HG03135 (cell line): ENCODE results near the gene ADGRL2.

Experiments used
- ATAC-seq: cut with Tn5 transposase; IDR thresholded peaks from one replicate; pipeline ENCODE4 v1.9.1; 2021; ENCODE audit warnings: mild to moderate bottlenecking, moderate library complexity; ENCODE audit not compliant: unreplicated experiment

Gene ADGRL2

DNA sequence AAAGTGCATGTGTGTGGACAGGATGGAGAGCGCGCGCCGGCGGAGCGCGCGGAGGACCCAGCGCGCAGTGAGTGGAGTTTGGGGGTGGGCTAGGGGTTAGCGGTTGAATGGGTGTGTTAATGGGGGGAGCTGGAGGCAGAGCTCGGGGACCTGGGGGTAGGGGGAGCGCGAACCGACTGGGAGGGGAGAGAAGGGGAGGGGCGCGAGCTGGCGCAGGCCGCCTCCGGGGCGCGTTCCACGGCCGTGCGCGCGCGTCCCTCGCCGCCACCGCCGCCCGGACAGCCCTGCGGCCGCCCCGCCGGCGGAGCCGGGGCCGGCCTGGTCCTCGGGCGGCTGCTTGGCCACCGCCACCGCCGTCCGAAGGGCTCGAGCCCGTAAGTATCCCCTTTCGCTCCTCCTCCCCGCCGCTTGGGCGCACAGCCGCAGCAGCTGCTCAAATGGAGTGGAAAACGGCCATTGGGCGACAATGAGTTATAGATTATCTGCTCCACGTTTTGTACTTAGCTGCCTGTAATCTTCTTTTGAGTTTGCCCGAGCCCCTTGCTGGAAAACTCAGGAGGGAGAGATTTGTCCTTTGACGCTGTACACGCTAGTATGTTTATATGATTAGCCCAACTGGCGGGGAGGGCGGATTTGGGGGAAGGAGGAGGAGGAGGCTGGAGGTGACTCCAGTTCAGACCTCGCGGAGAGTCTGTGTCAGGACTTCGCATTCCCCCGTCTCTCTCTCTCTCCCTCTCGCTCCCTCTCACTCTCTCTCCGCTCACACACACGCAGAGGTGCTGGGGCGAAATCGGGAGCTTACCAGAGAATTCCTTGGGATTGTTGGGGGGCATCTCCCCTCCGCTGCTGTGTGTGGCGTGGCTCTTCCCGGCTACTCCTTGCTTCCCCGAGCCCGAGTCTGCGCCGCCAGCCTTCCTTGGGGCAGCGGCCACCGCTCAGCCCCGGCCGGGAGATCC lies at the start of gene ADGRL2:
TSS of gene ADGRL2 (plus strand) at position 240 of the 956 bp plus-strand sequence. CDS start 36,051 bp downstream, outside the sequence.
- peak; percentile 65 for ATAC-seq

GRCh38 chr1:81752840-81753239 lies 47.9 kb upstream of the ADGRL2 start:
- no peak for ATAC-seq

DNA sequence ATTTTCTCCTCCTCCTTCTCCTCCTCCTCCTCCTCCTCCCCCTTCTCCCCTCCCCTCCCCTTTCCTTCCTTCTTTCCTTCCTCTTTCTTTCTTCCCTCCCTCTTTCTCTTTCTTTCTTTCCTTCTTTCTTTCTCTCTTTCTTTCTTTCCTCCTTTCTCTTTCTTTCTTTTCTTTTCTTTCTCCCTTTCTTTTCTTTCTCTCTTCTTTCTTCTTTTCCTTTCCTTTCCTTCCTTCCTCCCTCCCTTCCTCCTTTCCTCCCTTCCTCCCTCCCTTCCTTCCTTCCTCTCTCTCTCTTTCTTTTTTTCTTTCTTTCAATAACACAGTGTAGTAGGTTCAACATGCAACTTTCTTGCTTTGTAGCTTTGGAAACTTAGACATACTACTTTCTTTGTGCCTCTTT lies 46.3 kb upstream of the ADGRL2 start:
- ATAC-seq = no peak

DNA sequence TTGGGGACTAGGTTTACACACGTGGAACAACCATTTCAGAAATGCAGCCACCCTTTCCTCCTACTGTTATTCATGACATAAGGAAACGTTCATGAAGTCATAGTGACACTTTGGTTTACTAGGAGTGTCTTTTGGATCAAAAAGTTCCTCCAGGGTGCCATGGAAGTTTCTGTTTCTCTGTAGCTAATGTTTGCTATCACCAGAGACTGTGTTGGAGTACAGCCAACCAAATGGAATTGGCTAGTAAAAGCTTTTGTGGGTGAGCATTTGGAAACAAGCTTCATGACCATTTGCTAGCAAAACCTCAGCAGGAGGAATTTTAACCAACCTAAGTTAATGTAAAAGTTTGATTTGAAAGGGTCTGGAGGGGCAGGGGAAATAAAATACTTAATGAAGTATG lies 43.9 kb upstream of the ADGRL2 start:
- no peak for ATAC-seq

- ATAC-seq = no peak
Observed at GRCh38 chr1:81757398-81758020, 43.2 kb upstream of the ADGRL2 start.

DNA sequence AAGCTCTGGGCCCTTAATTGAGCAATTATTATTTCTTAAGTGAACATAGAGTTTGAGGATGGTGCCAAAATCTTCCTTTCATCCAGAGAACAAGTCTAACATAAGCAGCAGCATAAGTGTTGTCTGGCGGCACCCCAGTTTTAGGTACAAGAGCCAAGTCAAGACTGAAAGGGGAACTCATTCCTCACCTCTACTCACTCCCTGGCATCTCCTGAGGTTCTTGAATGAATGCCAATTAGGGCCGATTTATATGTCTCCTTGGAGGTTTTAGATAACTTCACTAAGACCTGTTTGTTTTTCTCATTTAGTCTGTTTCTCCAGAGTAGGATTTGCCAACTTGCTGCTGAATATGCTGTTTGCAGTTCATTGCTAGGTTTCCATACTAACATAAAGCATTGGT lies 42.6 kb upstream of the ADGRL2 start:
- ATAC-seq = no peak

- ATAC-seq = no peak
Observed at GRCh38 chr1:81760477-81761097, 40.1 kb upstream of the ADGRL2 start.

- no peak for ATAC-seq
Observed at GRCh38 chr1:81775510-81775909, 25.2 kb upstream of the ADGRL2 start.

DNA sequence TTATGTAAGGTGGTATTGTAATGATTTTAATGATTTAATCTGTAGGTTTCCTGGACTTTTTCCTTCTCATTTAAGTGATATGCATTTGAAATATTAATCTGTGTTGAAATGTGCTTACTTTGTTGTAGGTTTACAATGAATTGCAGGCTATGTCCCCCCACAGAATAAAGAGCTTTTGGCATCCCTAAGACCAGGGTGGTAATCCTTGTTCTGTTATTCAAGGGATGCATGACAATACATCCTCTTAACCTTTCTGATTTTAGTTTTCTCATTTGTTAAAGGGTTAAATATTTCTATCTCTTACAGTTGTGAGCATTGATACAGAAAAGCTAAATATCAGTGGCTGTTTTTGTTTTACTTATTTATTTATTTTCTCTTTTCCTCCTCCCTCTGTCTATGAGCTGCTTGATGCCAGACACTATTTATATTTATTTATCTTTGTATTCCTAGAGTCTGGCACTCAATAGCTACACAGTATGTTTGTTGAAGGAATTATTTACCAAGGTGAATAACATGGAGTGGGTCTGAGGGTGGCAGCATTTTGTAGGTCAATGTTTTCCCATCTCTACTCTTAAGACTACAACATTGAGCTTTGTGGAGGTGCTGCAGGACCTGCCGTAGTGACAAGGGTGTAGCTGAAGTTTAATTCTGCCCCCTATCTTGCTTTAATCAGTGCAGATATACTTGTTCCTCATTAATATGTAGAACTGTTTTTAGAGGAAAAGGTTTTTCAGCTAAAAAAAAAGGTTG lies 19.9 kb upstream of the ADGRL2 start:
- ATAC-seq = no peak

- ATAC-seq = no peak
Observed at GRCh38 chr1:81781749-81782148, 19.0 kb upstream of the ADGRL2 start.

- no peak for ATAC-seq
Observed at GRCh38 chr1:81792184-81792583, 8.6 kb upstream of the ADGRL2 start.

DNA sequence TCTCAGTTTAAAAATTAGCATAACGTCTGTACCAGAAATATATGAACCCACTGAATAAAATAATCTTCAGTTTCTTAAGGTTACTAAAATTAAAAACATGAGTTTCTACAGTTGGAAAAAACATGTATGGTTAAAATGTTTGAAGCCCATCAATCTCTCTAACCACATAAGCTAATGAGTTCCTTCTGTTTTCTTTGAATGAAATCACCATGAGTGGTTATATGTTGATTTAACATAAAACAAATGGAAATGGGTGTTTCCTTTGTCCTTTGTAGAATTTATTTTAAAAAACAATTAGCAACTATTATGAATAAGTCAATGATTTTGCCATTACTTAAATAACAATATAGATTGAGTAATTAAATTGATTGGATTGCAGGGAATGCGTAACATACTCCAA lies 3.0 kb upstream of the ADGRL2 start:
- ATAC-seq = no peak

DNA sequence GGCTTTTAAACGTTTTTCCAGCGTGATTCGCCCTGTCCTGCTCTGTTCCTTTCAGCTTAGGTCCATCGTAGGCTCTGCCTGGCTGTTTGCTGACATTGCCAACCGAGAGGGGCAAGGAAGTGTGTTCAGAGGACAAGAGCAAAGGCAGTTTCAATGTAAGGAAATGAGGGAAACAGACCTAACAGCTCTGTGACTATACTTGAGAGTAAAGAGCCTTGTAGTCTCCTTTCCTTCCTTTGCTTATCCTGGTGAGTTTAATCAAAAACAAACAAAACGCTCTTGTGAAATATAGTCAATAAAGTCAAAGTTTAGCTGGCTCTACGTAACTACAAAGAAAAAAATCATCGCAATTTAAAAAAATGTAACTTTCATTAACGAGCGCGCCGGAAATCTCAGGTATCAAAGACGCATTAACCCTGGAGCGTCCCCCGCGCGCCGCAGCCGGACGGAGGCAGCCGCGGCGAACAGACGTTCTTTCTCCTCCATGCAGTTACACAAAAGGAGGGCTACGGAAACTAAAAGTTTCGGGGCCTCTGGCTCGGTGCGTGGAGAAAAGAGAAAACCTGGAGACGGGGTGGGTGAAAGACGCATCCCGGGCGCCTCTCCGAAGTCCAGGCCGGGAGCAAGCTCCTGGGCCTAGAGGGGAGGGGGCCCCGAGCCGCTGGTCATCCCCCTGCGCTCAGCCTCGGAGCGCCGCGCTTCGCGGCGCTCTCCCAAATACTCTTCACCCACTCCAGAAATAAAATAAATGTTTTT lies 617 bp upstream of the ADGRL2 start:
- no peak for ATAC-seq

DNA sequence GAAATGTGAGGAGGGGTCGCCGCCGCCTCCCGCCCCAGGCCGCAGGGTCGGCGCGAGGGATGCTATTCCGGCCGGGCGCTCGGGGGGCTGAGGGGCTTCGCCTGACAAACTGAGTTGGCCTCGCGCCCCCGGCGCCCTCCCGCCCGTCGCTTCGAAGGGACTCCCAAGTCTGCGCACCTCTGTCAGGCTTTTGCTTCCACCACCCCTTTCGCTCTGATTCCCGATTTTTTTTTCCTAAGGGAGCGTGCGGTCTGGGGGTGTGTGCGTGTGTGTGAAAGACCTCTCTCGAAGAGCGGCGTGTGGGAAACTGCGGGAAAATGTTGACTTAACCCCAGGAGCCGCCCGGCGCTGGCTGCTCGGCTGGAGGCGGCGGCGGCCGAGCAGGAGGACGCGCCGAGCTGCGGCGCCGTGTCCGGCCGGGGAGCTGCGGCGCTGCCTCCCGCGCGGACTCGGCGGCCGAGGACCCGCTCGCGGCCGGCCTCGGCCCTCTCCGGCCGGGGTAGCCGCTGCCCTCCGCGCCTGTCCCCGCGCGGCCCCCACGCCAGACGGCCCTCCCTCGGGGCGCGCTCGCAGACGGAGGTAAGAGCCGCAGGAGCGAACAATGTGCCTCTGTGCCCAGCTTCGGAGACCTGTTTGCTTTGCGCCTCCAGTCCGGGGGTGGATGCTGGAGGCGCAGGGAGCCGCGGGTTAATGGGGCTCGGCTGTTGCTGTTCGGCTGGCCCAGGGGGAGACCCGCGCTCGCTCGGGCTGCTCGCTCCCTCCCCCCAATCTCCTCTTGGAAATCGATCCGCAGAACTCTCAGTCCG lies 1.1 kb downstream of the ADGRL2 start:
- no peak for ATAC-seq

GRCh38 chr1:81802457-81802706 lies 1.6 kb downstream of the ADGRL2 start:
- no peak for ATAC-seq

DNA sequence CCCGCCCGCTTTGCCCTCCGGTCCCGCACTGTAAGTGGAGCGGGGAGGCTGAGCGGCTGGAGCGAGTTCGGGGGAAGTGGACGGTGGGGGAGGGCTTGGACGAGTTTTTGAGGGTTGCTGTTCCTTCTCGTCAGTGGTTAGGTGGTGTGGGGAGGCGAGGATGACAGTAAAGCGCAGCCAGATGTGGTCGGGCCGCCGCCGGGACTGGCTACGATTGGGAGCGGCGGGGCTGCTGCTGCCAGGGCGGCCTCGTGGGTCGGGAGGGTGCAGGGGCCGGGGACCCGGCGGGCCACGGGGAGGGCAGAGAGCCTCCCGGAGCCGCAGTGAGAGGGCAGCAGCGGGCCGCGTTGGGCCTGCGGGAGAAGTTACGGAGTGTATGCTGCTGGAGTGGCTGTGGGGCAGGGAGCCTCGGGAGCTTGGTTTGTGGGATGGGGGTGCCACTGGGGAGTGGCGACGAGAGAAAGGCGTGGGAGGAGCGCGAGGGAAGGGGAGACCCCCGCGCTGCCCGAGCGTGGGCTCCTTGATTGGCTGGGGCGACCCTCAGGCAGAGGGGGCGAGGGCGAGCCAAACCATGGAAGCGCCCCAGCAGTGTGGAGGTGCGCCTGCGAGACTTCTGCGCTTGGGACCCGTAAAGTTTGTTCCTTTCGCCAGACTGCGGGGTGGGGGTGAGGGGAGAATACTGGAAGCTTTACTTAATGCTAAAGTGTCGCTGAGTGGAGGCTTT lies 2.1 kb downstream of the ADGRL2 start:
- no peak for ATAC-seq

DNA sequence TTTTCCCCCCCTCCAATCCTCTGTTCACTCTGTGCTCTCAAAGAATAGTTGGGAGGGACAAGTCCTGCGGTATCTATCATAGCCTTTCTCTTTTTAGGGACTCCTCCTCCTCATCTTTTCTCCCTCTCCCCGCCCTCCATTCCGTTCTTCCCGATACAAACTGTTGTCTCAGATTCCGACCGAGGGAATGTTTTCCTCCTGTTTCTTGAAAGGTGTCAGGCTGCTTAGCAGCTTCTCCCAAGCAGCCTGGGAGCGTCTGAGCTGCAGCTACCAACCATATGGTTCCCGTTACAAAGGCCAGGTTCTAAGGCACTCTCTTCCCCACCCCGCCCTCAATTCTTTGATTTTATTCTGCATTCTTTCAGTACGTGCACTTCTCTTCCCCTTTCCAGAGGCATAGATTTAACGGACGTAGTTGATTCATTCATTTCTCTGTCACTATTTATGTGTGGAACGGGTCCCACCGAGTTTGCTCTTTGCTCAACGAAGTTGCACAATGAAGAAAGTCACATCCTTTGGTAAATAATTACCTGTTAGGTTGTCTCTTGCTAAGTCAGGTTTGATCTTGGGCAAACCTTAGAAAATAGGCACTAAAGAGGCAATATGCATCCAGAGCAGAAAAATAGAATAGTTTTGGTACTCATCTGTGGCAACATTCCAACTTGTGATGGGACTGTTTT lies 2.8 kb downstream of the ADGRL2 start:
- ATAC-seq = no peak

- no peak for ATAC-seq
Observed at GRCh38 chr1:81804312-81804711, 3.6 kb downstream of the ADGRL2 start.
